Parathyroid adenoma (tissue), 2 donors: ENCODE results near the gene LRRC71.
"Not testable (repeated sequence)": the region's sequence is repeated elsewhere in the genome, so short reads cannot be mapped to it uniquely, and the experiment has no call there.

Experiments
- H2AFZ ChIP-seq: fragments of 300-600 bp; sonication (generic); one replicate; pipeline ENCODE4 v1.7.0; 2017; ENCODE audit warnings: antibody characterized with exemption, mild to moderate bottlenecking
- H3K27ac ChIP-seq: fragments of 300-600 bp; sonication (generic); one replicate; pipeline ENCODE4 v1.7.0; 2017
- H3K27me3 ChIP-seq: fragments of 300-600 bp; sonication (generic); one replicate; pipeline ENCODE4 v1.7.0; 2017; ENCODE audit warnings: low read length; ENCODE audit not compliant: control insufficient read depth, insufficient read depth
- H3K36me3 ChIP-seq: fragments of 300-600 bp; sonication (generic); one replicate; pipeline ENCODE4 v1.7.0; 2017; ENCODE audit warnings: low read length; ENCODE audit not compliant: control insufficient read depth, insufficient read depth
- H3K4me1 ChIP-seq: fragments of 300-600 bp; sonication (generic); one replicate; pipeline ENCODE4 v1.7.0; 2017; ENCODE audit warnings: control low read depth
- H3K4me2 ChIP-seq: fragments of 300-600 bp; sonication (generic); one replicate; pipeline ENCODE4 v1.7.0; 2017; ENCODE audit warnings: low read length
- H3K4me3 ChIP-seq: fragments of 300-600 bp; sonication (generic); one replicate; pipeline ENCODE4 v1.7.0; 2017; ENCODE audit warnings: low read depth, low read length
- H3K79me2 ChIP-seq: fragments of 300-600 bp; sonication (generic); one replicate; pipeline ENCODE4 v1.7.0; 2017; ENCODE audit warnings: control low read depth
- H3K9ac ChIP-seq: fragments of 300-600 bp; sonication (generic); one replicate; pipeline ENCODE4 v1.7.0; 2017; ENCODE audit warnings: mild to moderate bottlenecking
- H3K9me3 ChIP-seq: fragments of 300-600 bp; sonication (generic); one replicate; pipeline ENCODE4 v1.7.0; 2017; ENCODE audit warnings: low read length; ENCODE audit not compliant: control insufficient read depth
- TF ChIP-seq, protein P1 (sequence below): fragments of 300-600 bp; sonication (generic); IDR thresholded peaks from one replicate; pipeline ENCODE4 v1.7.0; 2017; ENCODE audit warnings: antibody characterized with exemption, mild to moderate bottlenecking
- donor health status: primary hyperparathyroidism.

The LRRC71 gene

GRCh38 chr1:156925154-156926010 is 5.0 kb downstream of the LRRC71 start:
- Histone ChIP-seq H3K36me3 (no peaks in the 10 kb centered on the region), H3K27ac (no peak overlapping the region), H3K79me2 (no peaks in the 10 kb centered on the region), H3K9ac (no peak overlapping the region), H2AFZ (no peak overlapping the region), H3K4me2 (no peak overlapping the region), H3K4me1 (no peaks in the 10 kb centered on the region), H3K27me3 (peaks cover 4% of the 10 kb centered on the region), H3K9me3 (no peaks in the 10 kb centered on the region), H3K4me3 (no peak overlapping the region)
- TF ChIP-seq, protein P1, sequence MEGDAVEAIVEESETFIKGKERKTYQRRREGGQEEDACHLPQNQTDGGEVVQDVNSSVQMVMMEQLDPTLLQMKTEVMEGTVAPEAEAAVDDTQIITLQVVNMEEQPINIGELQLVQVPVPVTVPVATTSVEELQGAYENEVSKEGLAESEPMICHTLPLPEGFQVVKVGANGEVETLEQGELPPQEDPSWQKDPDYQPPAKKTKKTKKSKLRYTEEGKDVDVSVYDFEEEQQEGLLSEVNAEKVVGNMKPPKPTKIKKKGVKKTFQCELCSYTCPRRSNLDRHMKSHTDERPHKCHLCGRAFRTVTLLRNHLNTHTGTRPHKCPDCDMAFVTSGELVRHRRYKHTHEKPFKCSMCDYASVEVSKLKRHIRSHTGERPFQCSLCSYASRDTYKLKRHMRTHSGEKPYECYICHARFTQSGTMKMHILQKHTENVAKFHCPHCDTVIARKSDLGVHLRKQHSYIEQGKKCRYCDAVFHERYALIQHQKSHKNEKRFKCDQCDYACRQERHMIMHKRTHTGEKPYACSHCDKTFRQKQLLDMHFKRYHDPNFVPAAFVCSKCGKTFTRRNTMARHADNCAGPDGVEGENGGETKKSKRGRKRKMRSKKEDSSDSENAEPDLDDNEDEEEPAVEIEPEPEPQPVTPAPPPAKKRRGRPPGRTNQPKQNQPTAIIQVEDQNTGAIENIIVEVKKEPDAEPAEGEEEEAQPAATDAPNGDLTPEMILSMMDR: no peak

DNA sequence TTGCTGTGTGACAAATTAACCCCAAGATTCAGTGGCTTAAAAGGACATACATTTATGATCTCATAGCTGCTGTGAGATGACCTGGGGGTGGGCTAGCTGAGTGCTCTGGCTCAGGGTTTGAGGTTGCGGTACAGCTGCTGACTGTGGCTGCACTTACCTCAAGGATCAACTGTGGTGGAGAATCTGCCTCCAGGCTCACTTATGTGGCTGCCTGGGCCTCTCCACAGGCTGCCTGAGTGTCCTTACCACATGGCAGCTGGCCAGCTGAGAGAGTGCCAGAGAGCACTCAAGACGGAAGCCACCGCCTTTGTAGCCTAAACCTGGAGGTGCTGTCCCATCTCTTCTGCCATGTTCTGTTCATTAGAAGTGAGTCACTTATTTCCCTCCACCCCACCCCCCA is 5.7 kb downstream of the LRRC71 start:
- Histone ChIP-seq H3K27me3 (no peaks in the 10 kb centered on the region), H3K9me3 (no peaks in the 10 kb centered on the region), H3K4me1 (no peaks in the 10 kb centered on the region), H3K9ac (no peak overlapping the region), H3K36me3 (no peaks in the 10 kb centered on the region), H3K4me2 (no peak overlapping the region), H3K4me3 (no peak overlapping the region), H2AFZ (no peak overlapping the region), H3K79me2 (no peaks in the 10 kb centered on the region), H3K27ac (no peak overlapping the region)
- TF ChIP-seq, protein P1: no peak

- not testable (repeated sequence) for H2AFZ ChIP-seq, H3K9ac ChIP-seq, H3K9me3 ChIP-seq, H3K79me2 ChIP-seq, H3K4me2 ChIP-seq, H3K4me3 ChIP-seq, H3K27ac ChIP-seq, H3K4me1 ChIP-seq, H3K27me3 ChIP-seq, H3K36me3 ChIP-seq
These were observed 6.3 kb downstream of the LRRC71 start for GRCh38 chr1:156926695-156927094.

DNA sequence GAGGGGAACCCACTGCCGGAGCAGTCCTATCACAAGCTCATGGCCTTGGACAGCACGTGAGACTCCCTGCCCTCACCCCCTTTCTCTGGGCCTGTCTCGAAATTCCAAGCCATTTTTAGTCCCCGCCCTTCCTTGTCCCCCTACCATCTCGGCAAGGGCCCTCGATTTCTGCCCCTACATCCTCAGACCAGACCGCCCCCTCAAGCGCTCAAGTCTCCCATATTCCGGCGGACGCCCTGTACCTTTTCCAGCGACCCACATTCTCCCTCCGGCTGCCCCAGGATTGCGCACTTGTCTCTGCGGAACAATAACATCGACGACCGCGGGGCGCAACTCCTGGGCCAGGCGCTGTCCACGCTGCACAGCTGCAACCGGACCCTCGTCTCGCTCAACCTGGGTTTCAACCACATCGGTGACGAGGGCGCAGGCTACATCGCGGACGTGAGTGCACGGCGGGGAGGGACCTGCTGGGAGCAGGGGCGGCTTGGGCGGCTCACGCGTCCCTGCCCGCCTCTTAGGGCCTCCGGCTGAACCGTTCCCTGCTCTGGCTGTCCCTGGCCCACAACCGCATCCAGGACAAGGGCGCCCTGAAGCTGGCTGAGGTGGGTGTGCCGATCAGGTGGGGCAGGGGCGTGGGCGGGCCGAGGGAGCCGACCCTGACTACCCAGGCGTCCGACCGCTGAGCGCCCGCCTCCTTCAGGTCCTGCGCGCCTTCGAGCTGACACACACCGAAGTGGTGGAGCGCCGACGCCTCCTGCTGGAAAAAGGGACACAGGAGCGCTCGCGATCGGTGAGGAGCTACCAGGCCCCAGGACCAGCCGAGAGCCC is 7.0 kb downstream of the LRRC71 start:
- H3K9ac ChIP-seq: no peak overlapping the region
- H3K4me1 ChIP-seq: no peaks in the 10 kb centered on the region
- H3K79me2 ChIP-seq: no peaks in the 10 kb centered on the region
- peak overlapping the region; percentile 65 for H3K4me2 ChIP-seq
- peak overlapping the region; percentile 17 for H3K4me3 ChIP-seq
- no peaks in the 10 kb centered on the region for H3K36me3 ChIP-seq
- peak overlapping the region; percentile 50 for H2AFZ ChIP-seq
- H3K9me3 ChIP-seq: no peaks in the 10 kb centered on the region
- TF ChIP-seq, protein P1: peak; percentile 35
- no peak overlapping the region for H3K27ac ChIP-seq
- H3K27me3 ChIP-seq: no peaks in the 10 kb centered on the region

DNA sequence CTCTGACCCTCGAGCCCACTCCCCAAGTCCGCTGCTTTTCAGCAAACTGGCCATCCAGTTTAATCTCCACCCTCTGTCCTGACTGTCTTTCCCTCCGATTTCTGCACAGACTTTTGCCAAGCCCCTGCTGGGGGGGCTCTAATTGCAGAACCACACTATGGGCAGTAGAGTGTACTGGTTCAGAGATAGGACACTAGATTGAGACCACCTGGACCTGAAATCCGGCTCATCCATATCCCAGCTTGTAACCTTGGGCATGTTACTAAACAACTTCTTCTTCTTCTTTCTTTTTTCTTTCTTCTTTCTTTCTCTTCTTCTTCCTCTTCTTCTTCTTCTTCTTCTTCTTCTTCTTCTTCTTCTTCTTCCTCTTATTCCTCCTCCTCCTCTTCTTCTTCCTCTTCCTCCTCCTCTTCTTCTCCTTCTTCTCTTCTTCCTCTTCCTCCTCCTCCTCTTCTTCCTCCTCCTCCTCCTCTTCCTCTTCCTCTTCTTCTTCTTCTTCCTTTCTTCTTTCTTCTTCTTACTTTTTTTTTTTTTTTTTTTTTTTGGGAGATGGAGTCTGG is 7.7 kb downstream of the LRRC71 start:
- Histone ChIP-seq H3K4me1 (no peaks in the 10 kb centered on the region), H3K27ac (no peak overlapping the region), H3K4me2 (peak overlapping the region; percentile 65), H3K9me3 (no peaks in the 10 kb centered on the region), H3K79me2 (no peaks in the 10 kb centered on the region), H2AFZ (no peak overlapping the region), H3K36me3 (no peaks in the 10 kb centered on the region), H3K9ac (no peak overlapping the region), H3K27me3 (no peaks in the 10 kb centered on the region), H3K4me3 (peak overlapping the region; percentile 17)
- TF ChIP-seq, protein P1: no peak
